ENCODE measurements around the gene PTN. TPM values are rescaled to one million over a fixed set of nuclear protein-coding genes. Genes with fewer than 3 reads are reported as not detected.

Gene PTN
- total and polyA plus RNA-seq, 12 donors: 2.1 to 14.6 (median 5.5) TPM

GRCh38 chr7:137245890-137246289 is 97.6 kb downstream of the PTN start:
- WGBS, 4 donors: 82 to 92% (median 91%) methylated on average over 2 of the region's 2 CpGs
- no peaks in the 10 kb centered on the region for H3K27me3 ChIP-seq
- H3K27ac ChIP-seq: no peak overlapping the region
- intact Hi-C loops (cut with DNase I): no loop called here
- H3K4me3 ChIP-seq: no peak overlapping the region
- H3K9me3 ChIP-seq (replicated peaks in 1 of 3): no peaks in the 10 kb centered on the region
- no peaks in the 10 kb centered on the region for H3K4me1 ChIP-seq (replicated peaks in 1 of 2)
- TF ChIP-seq POLR2A (IDR thresholded peaks at IDR 0.05) (no peak), CTCF (IDR thresholded peaks at IDR 0.05) (no peak)
- DNase-seq: no peak
- no peaks in the 10 kb centered on the region for H3K36me3 ChIP-seq (replicated peaks in 1 of 2)

GRCh38 chr7:137245186-137245585 is 98.3 kb downstream of the PTN start:
- no peak overlapping the region for H3K27ac ChIP-seq
- H3K36me3 ChIP-seq (replicated peaks in 1 of 2): no peaks in the 10 kb centered on the region
- no peak for DNase-seq
- no peaks in the 10 kb centered on the region for H3K4me1 ChIP-seq (replicated peaks in 1 of 2)
- intact Hi-C loops (cut with DNase I): no loop called here
- no peaks in the 10 kb centered on the region for H3K9me3 ChIP-seq (replicated peaks in 1 of 3)
- no peak for TF ChIP-seq CTCF (IDR thresholded peaks at IDR 0.05)
- no peak for TF ChIP-seq POLR2A (IDR thresholded peaks at IDR 0.05)
- 87 to 95% (median 93%) methylated on average over 4 of the region's 4 CpGs for WGBS, 4 donors
- no peaks in the 10 kb centered on the region for H3K27me3 ChIP-seq
- no peak overlapping the region for H3K4me3 ChIP-seq

GRCh38 chr7:137243741-137244140 is 99.8 kb downstream of the PTN start:
- no peak overlapping the region for H3K4me3 ChIP-seq
- H3K27ac ChIP-seq: no peak overlapping the region
- WGBS, 4 donors: 68 to 76% (median 74%) methylated on average over 8 of the region's 8 CpGs
- H3K36me3 ChIP-seq (replicated peaks in 1 of 2): no peaks in the 10 kb centered on the region
- TF ChIP-seq POLR2A (IDR thresholded peaks at IDR 0.05) (no peak), CTCF (IDR thresholded peaks at IDR 0.05) (no peak)
- intact Hi-C loops (cut with DNase I): no loop called here
- no peaks in the 10 kb centered on the region for H3K9me3 ChIP-seq (replicated peaks in 1 of 3)
- H3K4me1 ChIP-seq (replicated peaks in 1 of 2): no peaks in the 10 kb centered on the region
- DNase-seq: no peak
- no peaks in the 10 kb centered on the region for H3K27me3 ChIP-seq

GRCh38 chr7:137242616-137243015 is 100.9 kb downstream of the PTN start:
- H3K27me3 ChIP-seq: no peaks in the 10 kb centered on the region
- H3K9me3 ChIP-seq (replicated peaks in 1 of 3): no peaks in the 10 kb centered on the region

More at GRCh38 chr7:137242616-137243015, 100.9 kb downstream of the PTN start:
- WGBS, 4 donors: 76 to 88% (median 85%) methylated on average over 7 of the region's 7 CpGs
- no peak overlapping the region for H3K4me3 ChIP-seq
- intact Hi-C loops (cut with DNase I): no loop called here
- no peaks in the 10 kb centered on the region for H3K4me1 ChIP-seq (replicated peaks in 1 of 2)
- TF ChIP-seq CTCF (IDR thresholded peaks at IDR 0.05): no peak
- no peak for TF ChIP-seq POLR2A (IDR thresholded peaks at IDR 0.05)
- no peaks in the 10 kb centered on the region for H3K36me3 ChIP-seq (replicated peaks in 1 of 2)
- no peak overlapping the region for H3K27ac ChIP-seq
- no peak for DNase-seq

All from adrenal gland (tissue), 12 donors.